WERI-Rb-1 (cell line): ENCODE results near the gene BTBD17.

Source experiments
- DNase-seq: peaks from one replicate; pipeline ENCODE4 v3.0.0-alpha.2; 2020
- H3K27ac ChIP-seq: fragments of 250-450 bp; sonication (Bioruptor Pico); 2 replicates; pipeline ENCODE4 v1.5.1; 2020; ENCODE audit warnings: mild to moderate bottlenecking, moderate library complexity
- H3K27me3 ChIP-seq: fragments of 250-450 bp; sonication (Bioruptor Pico); 2 replicates; pipeline ENCODE4 v1.5.1; 2021; ENCODE audit warnings: mild to moderate bottlenecking, low read depth, moderate library complexity; ENCODE audit not compliant: insufficient read depth, severe bottlenecking
- H3K36me3 ChIP-seq: fragments of 250-450 bp; sonication (Bioruptor Pico); 2 replicates; pipeline ENCODE4 v1.5.1; 2020; ENCODE audit warnings: mild to moderate bottlenecking, moderate library complexity
- H3K4me3 ChIP-seq: 2 replicates; pipeline ENCODE4 v1.5.1; 2011; ENCODE audit warnings: low read depth, mild to moderate bottlenecking, control low read depth, low read length
- H3K9me3 ChIP-seq: fragments of 250-450 bp; sonication (Bioruptor Pico); 2 replicates; pipeline ENCODE4 v1.5.1; 2021; ENCODE audit warnings: mild to moderate bottlenecking, moderate library complexity; ENCODE audit not compliant: severe bottlenecking
- CTCF ChIP-seq: IDR thresholded peaks from 2 replicates; pipeline ENCODE4 v1.5.1; 2011; ENCODE audit warnings: low read depth, mild to moderate bottlenecking, control low read depth, inconsistent platforms, low read length

The BTBD17 gene

GRCh38 chr17:74368341-74369081 lies 6.8 kb upstream of the BTBD17 start:
- H3K4me3 ChIP-seq, result no peak overlapping the region
- TF ChIP-seq CTCF, result peak; percentile 97
- H3K27ac ChIP-seq, result no peak overlapping the region
- no peaks in the 10 kb centered on the region for H3K27me3 ChIP-seq
- H3K9me3 ChIP-seq, result no peaks in the 10 kb centered on the region
- no peaks in the 10 kb centered on the region for H3K36me3 ChIP-seq
- DNase-seq, result peak; percentile 87

- Histone ChIP-seq H3K27ac (no peak within 1 kb of the TSS), H3K9me3 (no peaks in the 10 kb centered on the region), H3K4me3 (no peak within 1 kb of the TSS), H3K27me3 (no peaks in the 10 kb centered on the region), H3K36me3 (no peaks in the 10 kb centered on the region)
- no peak for TF ChIP-seq CTCF
- DNase-seq, result no peak
Observed at GRCh38 chr17:74367206-74367605, 5.5 kb upstream of the BTBD17 start, which contains the start of gene GPR142. GPR142 (plus strand) TSS chr17:74367506; CDS start chr17:74369541, 2,035 bp downstream.

- no peaks in the 10 kb centered on the region for H3K36me3 ChIP-seq
- no peaks in the 10 kb centered on the region for H3K27me3 ChIP-seq
- no peak for DNase-seq
- TF ChIP-seq CTCF, result no peak
- H3K9me3 ChIP-seq, result no peaks in the 10 kb centered on the region
- no peak overlapping the region for H3K27ac ChIP-seq
- no peak overlapping the region for H3K4me3 ChIP-seq
Observed at GRCh38 chr17:74362810-74363498, 1.3 kb upstream of the BTBD17 start.

GRCh38 chr17:74362069-74362405 lies 369 bp upstream of the BTBD17 start:
- Histone ChIP-seq H3K36me3 (no peaks in the 10 kb centered on the region), H3K4me3 (no peak overlapping the region), H3K27ac (peak overlapping the region; percentile 59), H3K9me3 (no peaks in the 10 kb centered on the region), H3K27me3 (no peaks in the 10 kb centered on the region)
- TF ChIP-seq CTCF, result no peak
- DNase-seq, result no peak

- Histone ChIP-seq H3K4me3 (0 out of 2 replicates have a peak overlapping the region, but pooled peaks have one; percentile 7), H3K36me3 (no peaks in the 10 kb centered on the region), H3K27me3 (no peaks in the 10 kb centered on the region), H3K27ac (peak overlapping the region; percentile 59), H3K9me3 (no peaks in the 10 kb centered on the region)
- peak; percentile 62 for TF ChIP-seq CTCF
- peak; percentile 77 for DNase-seq
Observed at GRCh38 chr17:74360899-74361229, 804 bp downstream of the BTBD17 start.

GRCh38 chr17:74359916-74360315 lies 1.8 kb downstream of the BTBD17 start:
- no peak for TF ChIP-seq CTCF
- Histone ChIP-seq H3K9me3 (no peaks in the 10 kb centered on the region), H3K27me3 (no peaks in the 10 kb centered on the region), H3K36me3 (no peaks in the 10 kb centered on the region), H3K27ac (no peak overlapping the region), H3K4me3 (no peak overlapping the region)
- no peak for DNase-seq
